Calu3 (cell line): Measurements from ENCODE around the gene INVS. TPM values are rescaled to one million over a fixed set of nuclear protein-coding genes. Genes with fewer than 3 reads are reported as not detected.
"Not testable (repeated sequence)": the region's sequence is repeated elsewhere in the genome, so short reads cannot be mapped to it uniquely, and the experiment has no call there.

ENCODE experiments used
- BruUV-seq: library from RNA; stranded (reverse); fragments of 400-500 nt; replicated peaks from 2 replicates; lab custom pipeline; 2021; lab: Mats Ljungman, UMichigan
- CTCF ChIA-PET: fragments of 300-600 bp; sonication (Branson Sonifier 250); formaldehyde crosslinking; loops from one replicate; lab custom pipeline; 2022; ENCODE audit warnings: antibody characterized with exemption; lab: Charles Lee
- DNase-seq: peaks from one replicate; pipeline ENCODE4 v3.0.0; 2022
- H3K27ac Mint-ChIP-seq: one replicate; pipeline ENCODE4 v1.8.0; 2022; ENCODE audit warnings: mixed read lengths; ENCODE audit not compliant: unreplicated experiment
- H3K27me3 Mint-ChIP-seq: one replicate; pipeline ENCODE4 v1.8.0; 2022; ENCODE audit warnings: mixed read lengths; ENCODE audit not compliant: unreplicated experiment
- H3K36me3 Mint-ChIP-seq: one replicate; pipeline ENCODE4 v1.8.0; 2022; ENCODE audit warnings: mild to moderate bottlenecking, moderate library complexity, mixed read lengths; ENCODE audit not compliant: insufficient read depth, unreplicated experiment
- H3K4me1 Mint-ChIP-seq: one replicate; pipeline ENCODE4 v1.8.0; 2022; ENCODE audit warnings: mild to moderate bottlenecking, low read depth, mixed read lengths; ENCODE audit not compliant: unreplicated experiment
- H3K4me3 Mint-ChIP-seq: one replicate; pipeline ENCODE4 v1.8.0; 2022; ENCODE audit warnings: mild to moderate bottlenecking, low read depth, moderate library complexity, mixed read lengths; ENCODE audit not compliant: unreplicated experiment
- H3K9me3 Mint-ChIP-seq: one replicate; pipeline ENCODE4 v1.8.0; 2022; ENCODE audit warnings: low read depth, mixed read lengths; ENCODE audit not compliant: unreplicated experiment
- intact Hi-C: fragments of 100-400 bp; cut with micrococcal nuclease; formaldehyde crosslinking; loops from one replicate; pipeline ENCODE4 v1.10.0; 2022; ENCODE audit not compliant: unreplicated experiment
- total RNA-seq: library from RNA; stranded (reverse); gene quantifications from 2 replicates; pipeline ENCODE4 v1.2.3, GENCODE V29; 2022
- TF ChIP-seq, protein P1 (sequence below): fragments of 200-600 bp; IDR thresholded peaks from one replicate; pipeline ENCODE4 v1.8.0; 2022; ENCODE audit warnings: antibody characterized with exemption; ENCODE audit not compliant: unreplicated experiment

Gene INVS
- total RNA-seq, 1 experiment from 2014 or later: 12.4 TPM

DNA sequence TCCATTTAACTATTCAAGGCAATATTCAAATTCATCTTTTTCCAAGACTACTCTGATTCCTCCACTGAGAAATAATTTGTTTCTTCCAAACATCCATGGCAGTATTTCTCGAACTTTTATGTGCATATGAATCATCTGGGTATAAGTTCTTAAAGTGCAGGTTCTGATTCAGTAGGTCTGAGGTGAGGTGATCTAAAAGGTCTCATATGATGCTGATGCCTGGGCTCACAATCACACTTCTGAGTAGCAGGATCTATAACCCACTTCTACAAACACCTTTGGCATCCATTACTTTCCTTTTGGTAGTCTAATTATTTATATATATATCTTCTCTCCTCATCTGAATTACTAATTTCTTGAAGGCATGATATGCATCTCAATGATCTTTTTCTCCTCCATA is 7.4 kb upstream of the INVS start:
- H3K9me3 Mint-ChIP-seq: no peaks in the 10 kb centered on the region
- no peaks in the 10 kb centered on the region for H3K27me3 Mint-ChIP-seq
- H3K4me1 Mint-ChIP-seq: peaks cover 24% of the 10 kb centered on the region
- no peak overlapping the region for H3K27ac Mint-ChIP-seq
- CTCF ChIA-PET: no interaction called here
- no peak for DNase-seq
- no peaks in the 10 kb centered on the region for H3K36me3 Mint-ChIP-seq
- intact Hi-C loops: no loop called here
- TF ChIP-seq, protein P1, sequence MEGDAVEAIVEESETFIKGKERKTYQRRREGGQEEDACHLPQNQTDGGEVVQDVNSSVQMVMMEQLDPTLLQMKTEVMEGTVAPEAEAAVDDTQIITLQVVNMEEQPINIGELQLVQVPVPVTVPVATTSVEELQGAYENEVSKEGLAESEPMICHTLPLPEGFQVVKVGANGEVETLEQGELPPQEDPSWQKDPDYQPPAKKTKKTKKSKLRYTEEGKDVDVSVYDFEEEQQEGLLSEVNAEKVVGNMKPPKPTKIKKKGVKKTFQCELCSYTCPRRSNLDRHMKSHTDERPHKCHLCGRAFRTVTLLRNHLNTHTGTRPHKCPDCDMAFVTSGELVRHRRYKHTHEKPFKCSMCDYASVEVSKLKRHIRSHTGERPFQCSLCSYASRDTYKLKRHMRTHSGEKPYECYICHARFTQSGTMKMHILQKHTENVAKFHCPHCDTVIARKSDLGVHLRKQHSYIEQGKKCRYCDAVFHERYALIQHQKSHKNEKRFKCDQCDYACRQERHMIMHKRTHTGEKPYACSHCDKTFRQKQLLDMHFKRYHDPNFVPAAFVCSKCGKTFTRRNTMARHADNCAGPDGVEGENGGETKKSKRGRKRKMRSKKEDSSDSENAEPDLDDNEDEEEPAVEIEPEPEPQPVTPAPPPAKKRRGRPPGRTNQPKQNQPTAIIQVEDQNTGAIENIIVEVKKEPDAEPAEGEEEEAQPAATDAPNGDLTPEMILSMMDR: no peak
- no peak overlapping the region for H3K4me3 Mint-ChIP-seq
- no TSS peak for BruUV-seq

DNA sequence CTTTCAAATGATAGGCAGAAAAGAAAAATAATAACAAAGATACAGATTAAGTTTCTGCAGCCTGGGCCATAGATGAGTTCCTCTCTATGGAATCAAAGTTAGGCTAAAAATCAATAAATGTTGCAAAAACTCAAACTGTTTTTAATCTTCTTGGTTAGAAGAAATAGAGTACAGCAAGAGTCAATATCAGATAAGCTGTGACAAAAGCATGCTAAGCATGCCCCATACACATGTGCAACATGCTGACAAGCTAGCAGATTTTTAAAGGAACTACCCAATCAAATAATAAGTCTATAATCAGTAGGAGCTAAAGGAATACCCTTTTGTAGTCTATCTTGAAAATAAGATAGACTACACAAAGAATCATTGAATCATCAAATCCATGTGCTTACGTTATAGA is 7.0 kb upstream of the INVS start:
- H3K4me1 Mint-ChIP-seq: peaks cover 26% of the 10 kb centered on the region
- no peaks in the 10 kb centered on the region for H3K9me3 Mint-ChIP-seq
- TF ChIP-seq, protein P1: no peak
- H3K36me3 Mint-ChIP-seq: no peaks in the 10 kb centered on the region
- no peak for DNase-seq
- no TSS peak for BruUV-seq
- no peak overlapping the region for H3K4me3 Mint-ChIP-seq
- H3K27ac Mint-ChIP-seq: no peak overlapping the region
- CTCF ChIA-PET: no interaction called here
- intact Hi-C loops: no loop called here
- no peaks in the 10 kb centered on the region for H3K27me3 Mint-ChIP-seq

DNA sequence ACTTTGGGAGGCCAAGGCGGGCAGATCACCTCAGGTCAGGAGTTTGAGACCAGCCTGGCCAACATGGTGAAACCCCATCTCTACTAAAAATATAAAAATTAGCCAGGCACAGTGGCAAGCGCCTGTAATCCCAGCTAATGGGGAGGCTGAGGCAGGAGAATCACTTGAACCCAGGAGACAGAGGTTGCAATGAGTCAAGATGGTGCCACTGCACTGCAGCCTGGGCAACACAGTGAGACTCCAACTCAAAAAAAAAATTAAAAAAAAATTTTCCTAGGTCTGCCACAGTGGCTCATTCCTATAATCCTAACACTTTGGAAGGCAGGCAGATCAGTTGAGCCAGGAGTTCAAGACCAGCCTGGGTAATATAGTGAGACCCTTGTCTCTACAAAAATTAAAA is 4.6 kb upstream of the INVS start:
- CTCF ChIA-PET, DNase-seq, H3K9me3 Mint-ChIP-seq, intact Hi-C loops, H3K4me3 Mint-ChIP-seq, H3K27ac Mint-ChIP-seq, H3K27me3 Mint-ChIP-seq, BruUV-seq: not testable (repeated sequence)
- Mint-ChIP-seq H3K36me3 (peaks cover 18% of the 10 kb centered on the region), H3K4me1 (peaks cover 11% of the 10 kb centered on the region)

DNA sequence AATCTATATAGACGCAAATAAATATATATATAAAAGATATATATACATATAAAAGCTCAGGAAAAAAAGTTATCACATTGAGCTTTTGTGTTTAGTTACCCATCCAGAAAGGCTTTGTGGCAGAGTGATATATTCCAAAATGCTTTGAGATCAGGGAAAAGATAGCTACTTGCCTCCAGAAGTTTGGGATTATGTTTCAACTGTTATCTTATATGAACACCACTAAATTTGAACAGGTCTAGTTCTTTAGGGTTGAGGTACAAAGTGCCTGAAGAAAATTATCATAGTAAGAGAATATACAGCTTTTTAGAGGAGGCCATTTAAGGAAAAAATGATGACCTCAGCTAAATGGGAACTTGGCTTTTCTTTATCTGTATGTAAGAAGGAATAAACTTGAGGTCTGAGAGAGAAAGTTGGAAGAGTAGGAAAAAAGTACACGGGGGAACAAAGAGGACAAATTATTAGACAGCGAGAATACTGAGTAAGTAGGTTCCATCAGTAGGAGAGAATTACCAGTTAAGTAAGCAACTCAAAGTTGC is 2.6 kb upstream of the INVS start:
- H3K36me3 Mint-ChIP-seq: peaks cover 24% of the 10 kb centered on the region
- CTCF ChIA-PET: no interaction called here
- TF ChIP-seq, protein P1: no peak
- BruUV-seq: no TSS peak
- intact Hi-C loops: loop anchor here (5.0 kb wide), 1 partner anchor 69 kb away; no protein-coding TSS in a partner anchor
- H3K4me3 Mint-ChIP-seq: no peak overlapping the region
- no peak for DNase-seq
- no peaks in the 10 kb centered on the region for H3K9me3 Mint-ChIP-seq
- peak overlapping the region; percentile 10 for H3K27ac Mint-ChIP-seq
- H3K4me1 Mint-ChIP-seq: peaks cover 11% of the 10 kb centered on the region
- H3K27me3 Mint-ChIP-seq: no peaks in the 10 kb centered on the region
